Esophagus muscularis mucosa (tissue), 4 donors: ENCODE data around the gene MYH6. TPM values are rescaled to one million over a fixed set of nuclear protein-coding genes. Genes with fewer than 3 reads are reported as not detected.
"Not testable (repeated sequence)": the region's sequence is repeated elsewhere in the genome, so short reads cannot be mapped to it uniquely, and the experiment has no call there.

ENCODE experiments used
- DNase-seq: peaks from one replicate; pipeline ENCODE4 v3.0.0-alpha.2; 2017; ENCODE audit errors: extremely low spot score
- H3K27ac ChIP-seq, 4 donors: fragments of 200-600 bp; sonication (generic); replicated peaks in 1 of 4; 1 replicate in 3 of 4; 2 replicates in 1 of 4; pipeline ENCODE4 v1.5.1; 2016 to 2019; ENCODE audit warnings: mild to moderate bottlenecking in 1 of 4
- H3K27me3 ChIP-seq, 4 donors: fragments of 200-600 bp; sonication (generic); one replicate each; pipeline versions ENCODE4 v1.5.1 to v1.6.0; 2016 to 2019
- H3K36me3 ChIP-seq, 4 donors: fragments of 200-600 bp; sonication (generic); one replicate each; pipeline ENCODE4 v1.5.1; 2016 to 2019
- H3K4me1 ChIP-seq, 4 donors: fragments of 200-600 bp; sonication (generic); one replicate each; pipeline ENCODE4 v1.5.1; 2016 to 2019
- H3K4me3 ChIP-seq, 4 donors: fragments of 200-600 bp; sonication (generic); 1 replicate in 2 of 4; 2 replicates in 2 of 4; pipeline ENCODE4 v1.5.1; 2016 to 2019; ENCODE audit warnings: mild to moderate bottlenecking in 4 of 4, moderate library complexity in 1 of 4
- H3K9me3 ChIP-seq, 4 donors: fragments of 200-600 bp; sonication (generic); 1 replicate in 3 of 4; 2 replicates in 1 of 4; pipeline ENCODE4 v1.5.1; 2016 to 2019
- EP300 ChIP-seq: sonication (generic); formaldehyde crosslinking; IDR thresholded peaks from one replicate; pipeline ENCODE4 v1.6.1; 2017; ENCODE audit warnings: antibody characterized with exemption
- POLR2A ChIP-seq: fragments of 450-650 bp; IDR thresholded peaks from one replicate; pipeline ENCODE4 v1.6.1; 2017; ENCODE audit warnings: antibody characterized with exemption, moderate library complexity, mild to moderate bottlenecking, low read depth
- POLR2AphosphoS5 ChIP-seq, 2 donors: sonication (generic); formaldehyde crosslinking; IDR thresholded peaks; one replicate each; pipeline ENCODE4 v1.6.1; 2017; ENCODE audit warnings: antibody characterized with exemption in 2 of 2
- WGBS: methylation state at CpG from one replicate; pipeline ENCODE4 v1.1.5; 2018; 5-methylcytosine and 5-hydroxymethylcytosine counted together
- intact Hi-C: fragments of 100-400 bp; cut with DNase I; formaldehyde crosslinking; loops from one replicate; pipeline ENCODE4 v1.15.1; 2023
- total RNA-seq, 4 donors: library from RNA; depleted of rRNA; stranded (reverse); fragments of >200 nt; gene quantifications; one replicate each; pipeline versions ENCODE4 v1.1.0 to v1.2.1, GENCODE V29; 2016
- TF ChIP-seq, protein P1 (sequence below), 3 experiments: fragments of 200-600 bp in 2 of 3; fragments of 450-650 bp in 1 of 3; sonication (generic) in 2 of 3; IDR thresholded peaks; one replicate each; pipeline ENCODE4 v1.5.1; 2017 to 2019; ENCODE audit warnings: antibody characterized with exemption in 3 of 3, mild to moderate bottlenecking in 2 of 3, moderate library complexity in 1 of 3

MYH6 gene
- total RNA-seq, 4 donors from 2014 or later, result under 0.01 to 0.06 (median under 0.01) TPM; not detected in 1

DNA sequence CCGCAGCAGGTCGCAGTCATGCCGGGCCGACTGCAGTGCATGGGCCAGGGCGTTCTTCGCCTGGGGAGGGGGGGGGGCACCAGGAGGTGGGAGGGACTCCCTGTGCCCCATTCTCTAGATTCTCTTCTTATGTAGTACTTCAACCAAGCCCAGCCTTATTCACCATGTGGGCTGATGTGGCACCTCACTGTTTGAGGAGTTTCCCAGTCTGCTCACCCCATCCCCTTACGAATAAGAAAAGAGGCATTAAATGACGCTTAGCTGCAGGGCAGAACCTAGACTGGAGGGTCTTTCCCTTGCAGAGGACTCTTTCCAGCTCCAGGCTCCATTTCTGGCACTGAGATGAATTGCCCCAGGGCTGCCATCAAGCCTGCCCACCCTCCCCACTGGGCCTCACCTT is 19.1 kb downstream of the MYH6 start:
- intact Hi-C loops, result no loop called here
- Histone ChIP-seq H3K36me3 (peaks cover 0 to 96% (median 0%) of the 10 kb centered on the region in 4 donors), H3K27ac (no peak overlapping the region), H3K27me3 (no peaks in the 10 kb centered on the region), H3K9me3 (no peaks in the 10 kb centered on the region), H3K4me3 (no peak overlapping the region), H3K4me1 (no peaks in the 10 kb centered on the region)
- TF ChIP-seq, protein P1, sequence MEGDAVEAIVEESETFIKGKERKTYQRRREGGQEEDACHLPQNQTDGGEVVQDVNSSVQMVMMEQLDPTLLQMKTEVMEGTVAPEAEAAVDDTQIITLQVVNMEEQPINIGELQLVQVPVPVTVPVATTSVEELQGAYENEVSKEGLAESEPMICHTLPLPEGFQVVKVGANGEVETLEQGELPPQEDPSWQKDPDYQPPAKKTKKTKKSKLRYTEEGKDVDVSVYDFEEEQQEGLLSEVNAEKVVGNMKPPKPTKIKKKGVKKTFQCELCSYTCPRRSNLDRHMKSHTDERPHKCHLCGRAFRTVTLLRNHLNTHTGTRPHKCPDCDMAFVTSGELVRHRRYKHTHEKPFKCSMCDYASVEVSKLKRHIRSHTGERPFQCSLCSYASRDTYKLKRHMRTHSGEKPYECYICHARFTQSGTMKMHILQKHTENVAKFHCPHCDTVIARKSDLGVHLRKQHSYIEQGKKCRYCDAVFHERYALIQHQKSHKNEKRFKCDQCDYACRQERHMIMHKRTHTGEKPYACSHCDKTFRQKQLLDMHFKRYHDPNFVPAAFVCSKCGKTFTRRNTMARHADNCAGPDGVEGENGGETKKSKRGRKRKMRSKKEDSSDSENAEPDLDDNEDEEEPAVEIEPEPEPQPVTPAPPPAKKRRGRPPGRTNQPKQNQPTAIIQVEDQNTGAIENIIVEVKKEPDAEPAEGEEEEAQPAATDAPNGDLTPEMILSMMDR (IDR thresholded peaks at IDR 0.05), result no peak
- TF ChIP-seq POLR2AphosphoS5 (IDR thresholded peaks at IDR 0.05) (no peak), POLR2A (no peak), EP300 (no peak)
- WGBS, result 91% methylated on average over 7 of the region's 8 CpGs
- no peak for DNase-seq

DNA sequence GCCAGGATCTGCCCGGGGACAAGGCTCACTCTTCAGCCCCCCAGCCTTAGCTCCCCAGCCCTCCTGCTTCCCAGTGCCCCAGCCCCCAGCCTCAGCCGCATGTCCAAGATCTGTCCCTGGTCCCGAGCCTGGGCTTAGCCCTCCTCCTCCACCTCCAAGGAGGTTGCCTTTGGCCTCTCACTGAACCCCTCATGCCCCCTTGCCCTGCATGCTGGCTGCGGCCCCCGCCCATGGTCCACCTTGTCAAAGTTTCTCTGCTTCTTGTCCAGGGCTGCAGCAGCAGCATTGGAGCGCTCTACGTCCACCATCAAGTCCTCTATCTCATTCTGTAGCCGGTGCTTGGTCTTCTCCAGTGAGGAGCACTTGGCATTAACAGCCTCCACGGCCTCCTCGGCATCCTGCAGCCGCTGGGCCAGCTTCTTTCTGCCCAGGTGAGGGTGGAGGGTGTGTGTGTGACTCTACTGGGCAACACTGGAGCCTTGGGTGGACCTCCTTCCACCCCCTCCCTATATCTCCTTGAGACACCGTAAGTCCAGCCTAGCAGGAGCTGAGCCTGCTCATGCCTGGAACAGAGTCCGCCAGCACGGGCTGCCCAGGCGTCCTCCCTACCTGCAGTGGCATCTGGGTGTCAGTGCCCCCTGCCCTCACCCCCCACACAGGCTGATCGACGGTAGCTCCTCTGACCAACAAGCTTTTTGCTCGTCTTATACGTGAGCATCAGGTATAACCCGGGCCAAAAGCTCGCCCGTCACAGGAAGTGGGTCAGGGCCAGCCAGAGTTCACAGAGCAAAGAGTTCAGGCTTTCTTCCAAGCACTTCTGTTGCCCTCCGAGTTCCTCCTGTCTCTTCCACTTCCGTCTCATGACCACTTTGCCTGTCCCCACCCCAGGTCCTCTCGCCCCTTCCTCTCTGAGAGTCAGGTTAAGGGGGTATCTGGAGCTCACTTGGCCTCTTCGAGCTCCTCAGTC is 19.9 kb downstream of the MYH6 start:
- WGBS, result 82% methylated on average over 22 of the region's 26 CpGs
- H3K27ac ChIP-seq, result no peak overlapping the region

DNA sequence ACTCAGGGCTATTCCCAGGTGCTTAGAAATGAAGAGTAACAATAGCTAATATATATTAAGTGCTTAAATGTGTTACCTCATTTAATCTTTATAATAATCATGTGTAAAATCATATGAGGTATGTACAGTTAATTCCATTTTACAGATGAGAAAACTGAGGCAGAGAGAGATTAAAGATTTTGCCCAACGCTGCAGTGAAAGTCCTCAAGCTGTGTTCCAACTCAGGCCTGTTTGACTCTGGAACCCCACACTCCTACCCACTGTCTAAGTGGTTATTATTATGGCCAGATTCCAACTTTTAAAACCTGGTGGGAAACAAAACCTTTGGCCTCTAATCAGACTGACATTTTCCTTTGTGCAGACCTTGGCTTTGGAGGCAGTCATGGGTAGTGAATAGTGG is 21.1 kb downstream of the MYH6 start:
- H3K27ac ChIP-seq, result no peak overlapping the region
- H3K36me3 ChIP-seq, result peaks cover 0 to 96% (median 0%) of the 10 kb centered on the region in 4 donors
- no peak for DNase-seq
- WGBS, result 88% methylated on average over 1 of the region's 1 CpG
- intact Hi-C loops, result no loop called here
- H3K9me3 ChIP-seq, result no peaks in the 10 kb centered on the region
- no peaks in the 10 kb centered on the region for H3K4me1 ChIP-seq
- no peaks in the 10 kb centered on the region for H3K27me3 ChIP-seq
- no peak for TF ChIP-seq POLR2AphosphoS5 (IDR thresholded peaks at IDR 0.05)
- TF ChIP-seq, protein P1 (IDR thresholded peaks at IDR 0.05), result no peak
- no peak for TF ChIP-seq EP300
- no peak for TF ChIP-seq POLR2A
- H3K4me3 ChIP-seq, result no peak overlapping the region

More for the DNA sequence above, 19.9 kb downstream of the MYH6 start:
- H3K9me3 ChIP-seq, result no peaks in the 10 kb centered on the region
- intact Hi-C loops, result no loop called here
- no peak for TF ChIP-seq EP300
- TF ChIP-seq, protein P1 (IDR thresholded peaks at IDR 0.05), result no peak
- no peak for TF ChIP-seq POLR2AphosphoS5 (IDR thresholded peaks at IDR 0.05)
- no peak for TF ChIP-seq POLR2A
- no peak overlapping the region for H3K4me3 ChIP-seq
- H3K27me3 ChIP-seq, result no peaks in the 10 kb centered on the region
- no peak for DNase-seq
- H3K36me3 ChIP-seq, result peaks cover 0 to 96% (median 0%) of the 10 kb centered on the region in 4 donors
- no peaks in the 10 kb centered on the region for H3K4me1 ChIP-seq

DNA sequence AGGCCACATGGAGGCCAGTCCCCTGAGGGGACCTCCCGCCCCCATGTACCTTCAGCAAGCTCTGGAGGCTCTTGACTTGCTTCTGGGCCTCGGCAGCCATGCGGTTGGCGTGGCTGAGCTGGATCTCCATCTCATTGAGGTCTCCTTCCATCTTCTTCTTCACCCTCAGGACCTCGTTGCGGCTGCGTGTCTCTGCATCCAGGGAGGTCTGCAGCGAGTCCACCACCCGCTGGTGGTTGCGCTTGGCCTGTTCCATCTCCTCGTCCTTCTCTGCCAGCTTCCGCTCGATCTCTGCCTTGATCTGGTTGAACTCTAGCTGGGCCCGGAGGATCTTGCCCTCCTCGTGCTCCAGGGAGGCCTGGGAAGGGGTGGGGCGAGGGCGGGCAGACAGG is 21.8 kb downstream of the MYH6 start:
- H3K27ac ChIP-seq, H3K4me1 ChIP-seq, H3K9me3 ChIP-seq, DNase-seq, H3K4me3 ChIP-seq, intact Hi-C loops, H3K27me3 ChIP-seq: not testable (repeated sequence)
- peaks cover 0 to 96% (median 0%) of the 10 kb centered on the region in 4 donors for H3K36me3 ChIP-seq
- WGBS, result 87% methylated on average over 16 of the region's 17 CpGs

DNA sequence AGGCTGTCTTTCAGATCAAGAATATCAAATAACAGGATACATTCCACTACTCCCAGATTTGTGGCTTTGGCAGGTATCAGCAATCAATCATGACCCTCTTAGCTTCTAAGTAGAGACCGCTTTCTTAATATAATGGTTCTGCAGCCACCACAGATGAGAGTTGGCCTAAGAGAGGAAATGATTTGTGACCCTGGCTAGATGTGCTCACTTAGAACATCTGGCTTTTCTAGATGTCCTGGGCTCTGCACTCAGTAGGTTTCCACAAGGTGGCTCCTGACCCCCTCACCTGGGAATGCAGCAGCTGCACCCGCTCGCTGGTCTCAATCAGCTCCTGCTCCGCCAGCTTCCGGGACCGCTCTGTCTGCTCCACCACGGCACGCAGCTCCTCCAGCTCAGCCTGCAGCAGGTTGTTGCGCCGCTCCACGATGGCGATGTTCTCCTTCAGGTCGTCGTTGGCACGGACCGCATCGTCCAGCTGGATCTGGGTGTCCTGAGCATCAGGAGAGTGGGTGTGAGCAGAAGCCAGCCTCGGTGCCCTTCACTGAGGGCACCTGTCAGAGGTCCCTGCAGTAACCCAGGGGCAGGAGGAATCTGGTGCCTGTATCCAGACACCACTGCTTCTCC is 22.3 kb downstream of the MYH6 start:
- Histone ChIP-seq H3K4me1 (peaks cover 0 to 2% (median 0%) of the 10 kb centered on the region in 4 donors), H3K27me3 (no peaks in the 10 kb centered on the region), H3K36me3 (peaks cover 0 to 96% (median 0%) of the 10 kb centered on the region in 4 donors), H3K4me3 (no peak overlapping the region), H3K27ac (no peak overlapping the region), H3K9me3 (no peaks in the 10 kb centered on the region)
- intact Hi-C loops, result no loop called here
- TF ChIP-seq POLR2AphosphoS5 (IDR thresholded peaks at IDR 0.05) (no peak), EP300 (no peak), POLR2A (no peak)
- TF ChIP-seq, protein P1 (IDR thresholded peaks at IDR 0.05), result no peak
- 89% methylated on average over 18 of the region's 18 CpGs for WGBS
- no peak for DNase-seq
